Ramos (cell line): ENCODE data around the gene KAZN.

ENCODE experiments used
- in situ Hi-C: fragments of 300-500 bp; cut with MboI; formaldehyde crosslinking; loops from one replicate; pipeline ENCODE4 v1.14.3; 2022; ENCODE audit warnings: low sequenced_read_pairs; ENCODE audit not compliant: unreplicated experiment

KAZN gene

GRCh38 chr1:15005116-15005515 lies 406.6 kb downstream of the KAZN start:
- in situ Hi-C loops = no loop called here

GRCh38 chr1:15007368-15007767 lies 408.9 kb downstream of the KAZN start:
- in situ Hi-C loops = no loop called here

- in situ Hi-C loops = no loop called here
Observed at GRCh38 chr1:15007842-15008241, 409.4 kb downstream of the KAZN start.

- in situ Hi-C loops = no loop called here
Observed at GRCh38 chr1:15008783-15009729, 410.6 kb downstream of the KAZN start.

- in situ Hi-C loops = no loop called here
Observed at GRCh38 chr1:15011160-15011559, 412.7 kb downstream of the KAZN start.

GRCh38 chr1:15011661-15012060 lies 413.2 kb downstream of the KAZN start:
- in situ Hi-C loops = no loop called here

GRCh38 chr1:15012822-15013221 lies 414.3 kb downstream of the KAZN start:
- in situ Hi-C loops = no loop called here

- in situ Hi-C loops = no loop called here
Observed at GRCh38 chr1:15013767-15014166, 415.3 kb downstream of the KAZN start.

GRCh38 chr1:15014516-15014915 lies 416.0 kb downstream of the KAZN start:
- in situ Hi-C loops = no loop called here

GRCh38 chr1:15016001-15016400 lies 417.5 kb downstream of the KAZN start:
- in situ Hi-C loops = no loop called here

- in situ Hi-C loops = no loop called here
Observed at GRCh38 chr1:15016526-15016925, 418.0 kb downstream of the KAZN start.

GRCh38 chr1:15017120-15017519 lies 418.6 kb downstream of the KAZN start:
- in situ Hi-C loops = no loop called here

- in situ Hi-C loops = no loop called here
Observed at GRCh38 chr1:15018767-15019166, 420.3 kb downstream of the KAZN start.

- in situ Hi-C loops = no loop called here
Observed at GRCh38 chr1:15020943-15021745, 422.7 kb downstream of the KAZN start.

- in situ Hi-C loops = no loop called here
Observed at GRCh38 chr1:15022048-15022447, 423.6 kb downstream of the KAZN start.

- in situ Hi-C loops = no loop called here
Observed at GRCh38 chr1:15023205-15023604, 424.7 kb downstream of the KAZN start.

GRCh38 chr1:15023976-15024375 lies 425.5 kb downstream of the KAZN start:
- in situ Hi-C loops = no loop called here

- in situ Hi-C loops = loop anchor here (25.0 kb wide), 1 partner anchor 239 kb away; no protein-coding TSS in a partner anchor
Observed at GRCh38 chr1:15026117-15026489, 427.6 kb downstream of the KAZN start.

- in situ Hi-C loops = loop anchor here (25.0 kb wide), 1 partner anchor 240 kb away; no protein-coding TSS in a partner anchor
Observed at GRCh38 chr1:15027515-15027986, 429.1 kb downstream of the KAZN start.

- in situ Hi-C loops = loop anchor here (25.0 kb wide), 1 partner anchor 241 kb away; no protein-coding TSS in a partner anchor
Observed at GRCh38 chr1:15028102-15028501, 429.6 kb downstream of the KAZN start.

- in situ Hi-C loops = loop anchor here (25.0 kb wide), 1 partner anchor 241 kb away; no protein-coding TSS in a partner anchor
Observed at GRCh38 chr1:15028616-15029015, 430.1 kb downstream of the KAZN start.
